KOPT-K1 (cell line): ENCODE data around the gene FSTL5.

Source experiments
- H3K27ac ChIP-seq: fragments of 200-600 bp; sonication (generic); 2 replicates; pipeline ENCODE4 v1.5.1; 2016; ENCODE audit warnings: antibody characterized with exemption, mild to moderate bottlenecking, low read depth, low read length; ENCODE audit not compliant: poor library complexity, severe bottlenecking
- H3K36me3 ChIP-seq: fragments of 200-600 bp; sonication (generic); 2 replicates; pipeline ENCODE4 v1.5.1; 2017; ENCODE audit warnings: antibody characterized with exemption, mild to moderate bottlenecking, low read length, moderate library complexity; ENCODE audit not compliant: insufficient read depth
- H3K9me3 ChIP-seq: fragments of 200-600 bp; sonication (generic); 2 replicates; pipeline ENCODE4 v1.5.1; 2017; ENCODE audit warnings: antibody characterized with exemption, low read length, mild to moderate bottlenecking; ENCODE audit not compliant: insufficient read depth, poor library complexity, severe bottlenecking

The FSTL5 gene

DNA sequence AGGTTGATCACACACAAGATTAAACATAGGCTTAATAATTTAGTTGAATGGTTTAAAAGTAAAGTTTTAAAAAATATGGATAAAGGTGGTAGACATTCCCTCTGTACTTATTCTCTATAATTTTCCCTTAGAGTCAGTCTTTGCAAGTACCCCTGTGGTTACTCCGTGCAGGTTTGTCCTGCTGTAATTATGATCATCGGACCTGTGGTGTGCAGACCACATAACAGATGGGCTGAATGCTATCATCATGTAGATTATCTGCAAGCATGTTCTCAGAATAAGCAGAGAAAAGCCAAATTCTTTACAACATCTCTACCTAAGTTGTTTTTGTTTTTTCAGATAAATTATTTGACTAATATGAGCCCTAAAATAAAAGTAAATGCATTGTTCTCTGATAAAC is 146.8 kb downstream of the FSTL5 start:
- Histone ChIP-seq H3K36me3 (no peaks in the 10 kb centered on the region), H3K27ac (no peak overlapping the region), H3K9me3 (no peaks in the 10 kb centered on the region)

DNA sequence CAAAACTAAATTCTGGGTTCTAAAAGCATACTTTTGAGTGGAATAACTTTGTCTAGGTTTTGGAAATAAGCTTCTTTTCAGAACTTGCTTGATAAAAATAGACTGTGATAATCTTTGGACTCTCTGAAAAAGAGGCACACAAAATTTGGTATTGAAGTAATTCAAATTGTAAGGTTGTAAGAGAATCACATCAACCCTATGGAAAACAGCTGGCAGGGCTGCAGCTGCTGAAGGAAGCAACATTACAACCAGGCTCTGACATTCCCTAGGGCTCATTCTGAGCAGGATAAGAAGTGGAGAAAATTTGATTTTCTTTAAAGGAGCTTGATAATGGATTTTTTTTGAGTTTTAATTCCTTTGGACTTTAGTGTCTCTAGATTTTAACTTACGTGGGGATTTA is 147.6 kb downstream of the FSTL5 start:
- H3K27ac ChIP-seq: no peak overlapping the region
- H3K36me3 ChIP-seq: no peaks in the 10 kb centered on the region
- no peaks in the 10 kb centered on the region for H3K9me3 ChIP-seq

DNA sequence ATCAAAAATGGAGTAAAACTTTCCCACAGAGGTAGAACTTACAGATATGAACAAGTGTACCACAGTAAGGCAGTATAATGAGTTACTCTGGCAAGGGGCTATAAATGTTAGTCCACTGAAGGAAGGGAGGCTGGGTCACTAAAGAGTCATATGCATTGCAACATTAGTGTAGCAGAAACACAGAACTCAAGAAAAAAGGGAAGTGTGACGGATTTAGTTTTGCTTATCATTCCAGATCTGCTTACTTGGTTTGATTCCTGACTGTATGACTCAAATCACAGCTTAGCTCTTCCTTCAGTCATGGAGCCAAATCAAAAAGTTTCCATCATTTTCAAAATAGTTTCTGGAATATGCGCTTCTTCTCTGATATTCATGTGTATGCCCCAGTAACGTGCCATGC is 148.7 kb downstream of the FSTL5 start:
- Histone ChIP-seq H3K36me3 (no peaks in the 10 kb centered on the region), H3K9me3 (no peaks in the 10 kb centered on the region), H3K27ac (no peak overlapping the region)

DNA sequence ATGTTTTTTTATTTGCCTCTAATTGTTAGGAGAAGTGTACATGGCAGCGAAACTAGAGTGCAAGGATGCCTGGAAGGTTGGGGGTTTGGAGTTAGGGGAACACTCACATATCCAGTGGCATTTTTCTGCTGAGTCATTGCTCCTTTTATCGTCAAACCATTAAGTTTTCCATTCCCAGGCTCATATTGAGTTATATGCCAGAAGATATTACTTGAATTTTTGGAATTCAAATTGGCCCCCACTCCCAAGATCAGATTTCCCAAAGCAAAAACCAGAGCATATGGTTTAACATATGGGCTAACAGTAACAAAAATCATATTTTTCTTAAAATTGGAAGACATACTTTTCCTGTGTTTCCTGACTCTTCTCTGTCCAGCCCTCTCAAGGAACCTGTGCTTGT is 152.7 kb downstream of the FSTL5 start:
- Histone ChIP-seq H3K27ac (no peak overlapping the region), H3K9me3 (no peaks in the 10 kb centered on the region), H3K36me3 (no peaks in the 10 kb centered on the region)

DNA sequence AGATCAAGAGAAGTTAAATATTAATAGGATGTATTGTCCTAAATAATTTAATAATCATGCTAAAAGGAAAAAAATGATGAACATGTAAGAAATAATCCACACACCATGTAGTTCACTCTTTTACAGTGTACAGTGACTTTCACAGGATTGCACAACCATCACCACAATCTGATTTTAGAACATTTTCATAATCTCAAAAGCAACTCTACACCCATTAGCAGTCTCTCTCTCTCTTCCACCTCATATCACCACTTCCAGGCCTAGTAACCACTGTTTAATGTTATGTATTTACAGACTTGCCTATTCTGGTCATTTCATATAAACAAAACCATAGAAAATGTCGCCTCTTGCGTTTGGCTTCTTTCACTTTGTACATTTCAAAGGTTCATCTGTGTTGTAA is 153.4 kb downstream of the FSTL5 start:
- Histone ChIP-seq H3K27ac (no peak overlapping the region), H3K36me3 (no peaks in the 10 kb centered on the region), H3K9me3 (no peaks in the 10 kb centered on the region)

DNA sequence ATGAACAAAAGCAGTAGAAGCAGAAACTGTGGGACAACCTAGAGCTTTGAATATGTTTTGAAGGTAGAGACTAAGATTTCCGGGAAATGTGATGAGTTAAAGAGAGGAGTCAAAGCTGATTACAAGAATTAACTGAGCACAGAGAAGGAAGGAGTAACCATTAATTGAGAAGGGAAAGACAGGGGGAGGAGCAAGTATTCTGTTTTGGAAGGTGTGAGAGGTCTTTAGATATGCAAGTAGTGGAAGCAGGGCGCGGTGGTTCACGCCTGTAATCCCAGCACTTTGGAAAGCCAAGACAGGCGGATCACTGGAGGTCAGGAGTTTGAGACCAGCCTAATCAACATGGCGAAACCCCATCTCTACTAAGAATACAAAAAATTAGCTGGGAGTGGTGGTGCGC is 171.5 kb downstream of the FSTL5 start:
- H3K36me3 ChIP-seq: no peaks in the 10 kb centered on the region
- no peak overlapping the region for H3K27ac ChIP-seq
- H3K9me3 ChIP-seq: no peaks in the 10 kb centered on the region

DNA sequence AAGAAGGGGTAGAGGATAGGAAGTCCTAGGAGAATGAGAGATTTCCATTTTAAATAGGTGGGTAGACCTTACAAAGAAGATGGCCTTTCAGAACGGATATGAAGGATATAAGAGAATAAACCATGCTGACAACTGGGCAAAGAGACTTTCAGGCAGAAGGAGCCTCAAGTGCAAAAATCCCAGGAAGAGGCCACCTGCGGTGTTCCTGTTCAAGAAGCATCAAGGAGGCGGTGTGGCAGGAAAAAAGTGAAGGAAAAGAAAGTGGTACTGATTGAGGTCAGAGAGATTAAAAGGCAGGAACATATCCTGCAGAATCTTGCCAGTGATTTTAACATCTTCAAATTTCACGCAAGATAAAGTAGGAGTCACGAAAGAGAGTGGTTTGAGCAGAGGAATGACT is 172.0 kb downstream of the FSTL5 start:
- Histone ChIP-seq H3K36me3 (no peaks in the 10 kb centered on the region), H3K9me3 (no peaks in the 10 kb centered on the region), H3K27ac (no peak overlapping the region)

DNA sequence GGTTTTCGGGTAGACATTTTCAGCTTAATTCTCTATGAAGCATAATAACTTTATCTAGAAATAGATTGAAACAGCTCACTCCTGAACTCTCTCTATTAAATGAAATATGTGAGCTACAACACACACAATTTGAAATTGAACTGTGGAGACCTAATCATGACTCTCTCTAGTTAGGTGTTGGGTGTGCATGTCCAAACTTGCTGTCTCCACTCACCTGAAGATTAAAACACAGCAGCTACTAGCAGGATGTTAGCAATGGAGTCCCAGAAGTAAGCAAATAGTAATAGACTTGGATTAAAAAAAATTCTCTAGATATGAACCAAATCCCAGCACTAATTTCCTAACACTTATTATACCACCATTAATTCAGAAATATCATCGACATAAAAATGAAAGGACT is 173.1 kb downstream of the FSTL5 start:
- Histone ChIP-seq H3K27ac (no peak overlapping the region), H3K9me3 (no peaks in the 10 kb centered on the region), H3K36me3 (no peaks in the 10 kb centered on the region)

DNA sequence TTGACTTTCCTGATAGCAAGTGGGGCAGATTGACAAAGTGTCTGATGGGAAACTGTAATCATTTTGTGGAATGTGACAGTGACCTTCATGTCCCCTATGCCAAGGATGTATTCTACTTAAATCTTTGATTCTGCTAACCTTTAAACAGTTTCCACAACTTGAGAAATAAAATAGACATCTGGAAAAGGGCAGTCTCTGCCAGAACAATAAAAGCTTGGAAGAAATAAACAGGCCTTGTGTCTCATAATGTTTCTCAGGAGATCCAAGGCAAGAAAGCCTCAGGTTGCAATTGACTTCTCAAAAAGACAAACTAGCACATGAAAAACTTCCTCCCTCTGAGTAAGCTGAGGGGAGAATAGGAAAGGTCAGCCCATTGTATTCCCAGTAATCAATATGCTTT is 174.9 kb downstream of the FSTL5 start:
- H3K36me3 ChIP-seq: no peaks in the 10 kb centered on the region
- H3K9me3 ChIP-seq: no peaks in the 10 kb centered on the region
- H3K27ac ChIP-seq: no peak overlapping the region

DNA sequence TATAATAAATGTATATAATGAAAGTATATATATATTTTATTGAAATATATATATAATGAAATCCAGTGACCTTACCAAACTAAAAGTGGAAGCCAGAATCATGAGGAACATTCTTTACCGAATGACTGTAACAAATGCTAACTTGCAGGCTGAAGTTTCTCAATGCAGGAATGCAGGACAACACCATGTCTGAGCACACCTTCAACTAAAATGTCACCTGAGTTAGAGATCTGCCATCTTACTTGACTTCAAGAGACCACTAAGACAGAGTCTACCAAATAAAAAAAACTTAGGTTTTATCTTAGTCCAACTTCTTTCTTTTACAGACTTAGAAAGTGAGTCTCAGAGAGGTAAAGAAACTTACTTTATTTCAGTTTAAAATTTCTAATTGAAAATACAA is 176.2 kb downstream of the FSTL5 start:
- no peaks in the 10 kb centered on the region for H3K36me3 ChIP-seq
- H3K27ac ChIP-seq: no peak overlapping the region
- no peaks in the 10 kb centered on the region for H3K9me3 ChIP-seq

DNA sequence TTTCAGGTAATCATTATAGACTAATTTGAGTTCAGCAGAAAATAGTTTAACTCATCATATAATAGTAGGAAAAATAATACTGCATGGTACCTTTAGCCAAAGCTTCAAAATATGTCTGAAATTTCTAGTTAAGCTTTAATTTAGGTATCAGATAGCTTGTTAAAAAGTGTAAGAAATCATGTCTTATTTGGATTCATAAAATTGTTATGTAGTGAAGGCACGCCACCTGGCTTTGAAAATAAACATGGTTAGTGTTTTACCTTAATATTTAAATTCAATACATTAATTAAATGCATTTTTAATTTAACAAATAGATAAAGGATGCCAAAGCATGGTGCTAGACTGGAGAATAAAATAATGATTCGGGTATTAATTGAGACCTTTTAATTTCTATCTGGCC is 211.4 kb downstream of the FSTL5 start:
- H3K9me3 ChIP-seq: no peaks in the 10 kb centered on the region
- H3K36me3 ChIP-seq: no peaks in the 10 kb centered on the region
- no peak overlapping the region for H3K27ac ChIP-seq

DNA sequence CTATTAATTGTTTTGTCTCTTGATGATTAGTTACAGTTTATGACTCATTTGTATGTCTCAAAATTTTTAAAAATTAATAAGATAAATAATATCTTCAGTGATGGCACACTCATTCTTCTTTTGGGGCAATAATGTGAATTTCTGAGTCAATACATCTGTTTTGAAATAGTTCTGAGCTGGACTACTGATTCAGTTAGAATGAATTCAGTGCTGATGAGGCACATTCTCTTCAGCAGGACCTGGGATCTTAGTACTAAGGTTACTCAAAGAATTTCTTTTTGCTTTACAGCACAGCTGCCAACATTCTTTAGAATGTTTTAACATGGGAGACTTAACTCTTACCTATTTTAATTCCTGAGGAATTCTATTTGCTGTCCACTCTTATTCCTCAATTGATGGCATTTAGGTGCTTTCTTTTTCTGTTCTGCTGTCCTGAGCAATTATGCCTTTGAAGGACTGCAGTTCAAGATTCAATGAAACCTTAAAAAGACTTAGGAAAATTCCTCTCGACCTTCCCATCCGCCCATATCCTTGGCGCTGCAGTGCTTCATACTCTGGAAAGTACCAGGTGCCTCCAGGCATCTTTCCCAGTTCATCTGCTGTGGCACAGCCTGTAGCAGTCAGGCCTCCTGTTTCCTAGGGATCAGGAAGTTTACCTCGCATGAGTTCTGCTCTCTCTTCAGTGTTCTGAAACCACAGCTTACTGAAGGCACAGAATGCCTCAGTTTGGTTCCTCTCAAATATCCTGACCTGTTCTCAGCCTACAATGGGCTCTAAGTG is 213.7 kb downstream of the FSTL5 start:
- no peaks in the 10 kb centered on the region for H3K9me3 ChIP-seq
- no peaks in the 10 kb centered on the region for H3K36me3 ChIP-seq
- no peak overlapping the region for H3K27ac ChIP-seq

DNA sequence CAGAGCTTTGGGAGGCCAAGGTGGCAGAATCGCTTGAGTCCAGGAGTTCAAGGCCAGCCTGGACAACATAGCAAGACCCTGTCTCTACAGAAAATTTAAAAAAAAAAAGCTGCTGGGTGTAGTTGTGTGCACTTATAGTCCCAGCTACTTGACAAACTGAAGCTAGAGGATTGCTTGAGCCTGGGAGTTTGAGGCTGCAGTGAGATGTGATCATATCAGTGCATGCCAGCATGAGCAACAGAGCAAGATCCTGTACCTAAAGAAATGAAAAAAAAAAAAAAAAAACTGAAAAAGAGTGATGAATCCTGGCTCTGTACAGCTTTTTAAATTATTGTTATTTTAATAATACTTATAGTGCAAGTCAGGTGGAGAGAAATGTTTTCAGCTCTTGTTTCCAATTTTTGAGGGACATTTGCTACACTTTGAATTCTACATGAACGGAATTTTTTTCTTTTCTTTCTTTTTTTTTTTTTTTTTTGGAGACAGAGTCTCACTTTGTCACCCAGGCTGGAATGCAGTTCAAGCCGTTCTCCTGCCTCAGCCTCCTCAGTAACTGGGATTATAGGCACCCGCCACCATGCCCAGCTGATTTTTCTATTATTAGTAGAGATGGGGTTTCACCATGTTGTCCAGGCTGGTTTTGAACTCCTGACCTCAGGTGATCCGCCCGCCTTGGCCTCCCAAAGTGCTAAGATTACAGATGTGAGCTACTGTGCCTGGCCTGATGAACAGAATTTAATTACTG is 215.6 kb downstream of the FSTL5 start:
- Histone ChIP-seq H3K27ac (no peak overlapping the region), H3K9me3 (no peaks in the 10 kb centered on the region), H3K36me3 (no peaks in the 10 kb centered on the region)

DNA sequence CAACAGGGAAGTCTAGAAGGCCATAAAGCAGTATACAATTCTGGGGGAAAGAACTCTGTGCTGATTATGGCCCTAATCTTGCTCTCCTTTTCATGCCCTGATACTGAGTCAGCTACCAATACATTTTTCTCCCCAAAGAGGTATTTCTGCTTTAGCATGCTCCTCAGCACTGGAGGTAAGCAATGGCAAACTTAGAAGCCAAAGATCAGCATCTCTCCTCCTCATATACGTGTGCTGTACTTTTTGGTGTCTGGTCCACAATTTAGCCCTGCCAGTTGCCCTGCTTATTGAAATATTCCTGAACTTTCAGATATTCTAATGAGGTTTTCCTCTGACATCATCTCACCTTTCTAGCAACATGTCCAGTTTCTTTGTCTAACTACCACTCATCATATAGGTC is 226.2 kb downstream of the FSTL5 start:
- no peaks in the 10 kb centered on the region for H3K36me3 ChIP-seq
- H3K27ac ChIP-seq: no peak overlapping the region
- no peaks in the 10 kb centered on the region for H3K9me3 ChIP-seq

DNA sequence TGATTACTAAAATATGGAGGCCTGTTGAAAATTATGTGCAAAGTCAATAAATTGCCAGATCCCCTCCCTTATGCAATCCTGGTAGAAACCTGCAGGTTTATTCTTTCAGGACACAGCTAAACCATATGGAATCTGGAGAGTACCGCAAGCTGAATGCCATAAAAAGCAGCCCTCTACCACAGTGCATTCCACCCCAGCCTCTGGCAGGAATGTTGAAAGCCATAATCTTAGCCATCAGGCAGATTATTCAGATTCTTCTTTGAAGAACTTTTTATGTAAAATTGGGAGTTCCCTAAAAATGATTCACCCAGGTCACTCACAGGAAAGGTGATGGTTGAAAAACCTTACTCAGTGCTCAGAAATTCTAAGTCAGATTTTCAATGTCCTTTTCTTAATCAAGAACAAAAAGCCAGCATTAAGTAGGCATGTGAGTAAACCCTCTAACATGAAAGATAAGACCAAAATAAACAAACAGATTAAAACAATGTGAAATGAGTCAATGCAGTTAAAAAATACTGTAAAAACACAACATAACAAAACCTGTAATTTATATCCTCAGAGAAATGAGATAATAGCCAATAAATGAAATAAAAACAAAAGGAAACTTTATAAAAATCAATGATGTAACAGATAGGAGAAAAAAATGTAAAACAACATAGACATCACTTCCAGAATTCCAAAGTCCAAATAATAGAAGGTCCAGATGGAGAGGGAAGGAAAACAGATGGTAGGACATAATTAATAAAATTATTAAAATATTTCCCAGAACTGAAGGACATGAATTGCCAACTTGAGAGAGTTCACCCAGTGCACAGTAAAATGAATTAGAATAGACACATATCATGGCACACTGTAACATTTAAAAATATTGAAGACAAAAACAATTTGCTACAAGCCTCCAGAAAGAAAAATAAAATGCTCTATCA is 226.9 kb downstream of the FSTL5 start:
- H3K27ac ChIP-seq: no peak overlapping the region
- H3K36me3 ChIP-seq: no peaks in the 10 kb centered on the region
- no peaks in the 10 kb centered on the region for H3K9me3 ChIP-seq
